Activated naive CD4-positive, alpha-beta T cell treated with anti-CD3 and anti-CD28 coated beads, Interleukin-2, amount 10 ng/mL, durations not matched to agents 7 days and 5 days (primary cell): ENCODE data around the gene DTD1.

Source experiments
- CTCF ChIA-PET: fragments of 350-600 bp; sonication (Branson Sonifier 250); formaldehyde crosslinking; loops from one replicate; lab custom pipeline; 2021; ENCODE audit warnings: antibody characterized with exemption; lab: Charles Lee
- DNase-seq: peaks from one replicate; pipeline ENCODE4 v3.0.0-alpha.2; 2020
- H3K27ac Mint-ChIP-seq: one replicate; pipeline ENCODE4 v1.8.0; 2021; ENCODE audit warnings: mild to moderate bottlenecking, moderate library complexity, mixed read lengths
- H3K27me3 Mint-ChIP-seq: one replicate; pipeline ENCODE4 v1.8.0; 2021; ENCODE audit warnings: mild to moderate bottlenecking, mixed read lengths
- H3K36me3 Mint-ChIP-seq: one replicate; pipeline ENCODE4 v1.8.0; 2021; ENCODE audit warnings: mixed read lengths
- H3K4me1 Mint-ChIP-seq: one replicate; pipeline ENCODE4 v1.8.0; 2021; ENCODE audit warnings: mixed read lengths
- H3K4me3 Mint-ChIP-seq: one replicate; pipeline ENCODE4 v1.8.0; 2021; ENCODE audit warnings: mild to moderate bottlenecking, moderate library complexity, mixed read lengths
- H3K9me3 Mint-ChIP-seq: one replicate; pipeline ENCODE4 v1.8.0; 2021; ENCODE audit warnings: mixed read lengths

Gene DTD1

GRCh38 chr20:18802012-18802634, 214.3 kb downstream of the DTD1 start:
- Mint-ChIP-seq H3K27ac (no peak overlapping the region), H3K4me1 (no peaks in the 10 kb centered on the region)
- CTCF ChIA-PET = no interaction called here

GRCh38 chr20:18805881-18806280, 218.0 kb downstream of the DTD1 start:
- peaks cover 4% of the 10 kb centered on the region for H3K27me3 Mint-ChIP-seq
- H3K27ac Mint-ChIP-seq = no peak overlapping the region
- H3K4me1 Mint-ChIP-seq = no peaks in the 10 kb centered on the region
- H3K36me3 Mint-ChIP-seq = no peaks in the 10 kb centered on the region
- no peak for DNase-seq
- no peaks in the 10 kb centered on the region for H3K9me3 Mint-ChIP-seq
- H3K4me3 Mint-ChIP-seq = no peak overlapping the region
- CTCF ChIA-PET = no interaction called here

More at GRCh38 chr20:18802012-18802634, 214.3 kb downstream of the DTD1 start:
- Mint-ChIP-seq H3K9me3 (no peaks in the 10 kb centered on the region), H3K36me3 (no peaks in the 10 kb centered on the region), H3K27me3 (peaks cover 5% of the 10 kb centered on the region), H3K4me3 (no peak overlapping the region)
- no peak for DNase-seq

- CTCF ChIA-PET = no interaction called here
- Mint-ChIP-seq H3K9me3 (no peaks in the 10 kb centered on the region), H3K36me3 (no peaks in the 10 kb centered on the region), H3K4me1 (no peaks in the 10 kb centered on the region), H3K27me3 (peaks cover 4% of the 10 kb centered on the region), H3K27ac (no peak overlapping the region), H3K4me3 (no peak overlapping the region)
- no peak for DNase-seq
These were observed 220.9 kb downstream of the DTD1 start for GRCh38 chr20:18808712-18809111.

GRCh38 chr20:18811186-18811585, 223.3 kb downstream of the DTD1 start:
- CTCF ChIA-PET = no interaction called here
- Mint-ChIP-seq H3K4me3 (no peak overlapping the region), H3K27ac (no peak overlapping the region), H3K36me3 (no peaks in the 10 kb centered on the region), H3K27me3 (peaks cover 4% of the 10 kb centered on the region), H3K4me1 (no peaks in the 10 kb centered on the region), H3K9me3 (no peaks in the 10 kb centered on the region)
- no peak for DNase-seq

- Mint-ChIP-seq H3K4me1 (no peaks in the 10 kb centered on the region), H3K4me3 (no peak overlapping the region), H3K9me3 (no peaks in the 10 kb centered on the region), H3K27me3 (peaks cover 4% of the 10 kb centered on the region), H3K27ac (no peak overlapping the region), H3K36me3 (no peaks in the 10 kb centered on the region)
- no peak for DNase-seq
- CTCF ChIA-PET = no interaction called here
These were observed 224.1 kb downstream of the DTD1 start for GRCh38 chr20:18811904-18812303.

GRCh38 chr20:18813483-18813882, 225.6 kb downstream of the DTD1 start, which contains the start of gene SCP2D1:
SCP2D1 (plus strand) TSS chr20:18813783; CDS start chr20:18813816, 33 bp downstream.
- Mint-ChIP-seq H3K27me3 (peaks cover 3% of the 10 kb centered on the region), H3K9me3 (no peaks in the 10 kb centered on the region), H3K4me1 (no peaks in the 10 kb centered on the region), H3K27ac (no peak within 1 kb of the TSS), H3K36me3 (no peaks in the 10 kb centered on the region), H3K4me3 (no peak within 1 kb of the TSS)
- no peak for DNase-seq
- CTCF ChIA-PET = no interaction called here

- DNase-seq = no peak
- H3K4me1 Mint-ChIP-seq = no peaks in the 10 kb centered on the region
- no peak overlapping the region for H3K4me3 Mint-ChIP-seq
- H3K9me3 Mint-ChIP-seq = no peaks in the 10 kb centered on the region
- CTCF ChIA-PET = no interaction called here
- H3K27ac Mint-ChIP-seq = no peak overlapping the region
- H3K36me3 Mint-ChIP-seq = no peaks in the 10 kb centered on the region
- H3K27me3 Mint-ChIP-seq = no peaks in the 10 kb centered on the region
These were observed 227.5 kb downstream of the DTD1 start for GRCh38 chr20:18815194-18815942.
